DOHH2 (cell line): Measurements from ENCODE around the gene FHL3.
"Not testable (repeated sequence)": the region's sequence is repeated elsewhere in the genome, so short reads cannot be mapped to it uniquely, and the experiment has no call there.

Source experiments
- H3F3A ChIP-seq: fragments of 200-600 bp; sonication (generic), shearing (Covaris generic); 2 replicates; pipeline ENCODE4 v1.6.0; 2016; ENCODE audit warnings: antibody characterized with exemption, mild to moderate bottlenecking; ENCODE audit not compliant: control insufficient read depth, insufficient read depth
- H3K27ac ChIP-seq: fragments of 200-600 bp; sonication (generic); 2 replicates; pipeline ENCODE4 v1.5.1; 2014; ENCODE audit warnings: low read depth, mild to moderate bottlenecking, low read length, moderate library complexity
- H3K27me3 ChIP-seq: fragments of 200-600 bp; sonication (generic); 2 replicates; pipeline ENCODE4 v1.6.1; 2014; ENCODE audit warnings: mild to moderate bottlenecking, low read length, mixed read lengths; ENCODE audit not compliant: control insufficient read depth
- H3K36me3 ChIP-seq: fragments of 200-600 bp; sonication (generic); 2 replicates; pipeline ENCODE4 v1.6.1; 2014; ENCODE audit warnings: mild to moderate bottlenecking, low read length, moderate library complexity, mixed read lengths; ENCODE audit not compliant: control insufficient read depth
- H3K4me1 ChIP-seq: fragments of 200-600 bp; sonication (generic); 2 replicates; pipeline ENCODE4 v1.6.1; 2014; ENCODE audit warnings: mild to moderate bottlenecking, low read length, mixed read lengths; ENCODE audit not compliant: control insufficient read depth
- H3K4me2 ChIP-seq: fragments of 200-600 bp; sonication (generic); 2 replicates; pipeline ENCODE4 v1.6.0; 2014; ENCODE audit warnings: mild to moderate bottlenecking, low read length, moderate library complexity
- H3K4me3 ChIP-seq: fragments of 200-600 bp; sonication (generic); 2 replicates; pipeline ENCODE4 v1.5.1; 2014; ENCODE audit warnings: mild to moderate bottlenecking, low read length, mixed read lengths
- H3K79me2 ChIP-seq: fragments of 200-600 bp; sonication (generic); 2 replicates; pipeline ENCODE4 v1.6.1; 2014; ENCODE audit warnings: mild to moderate bottlenecking, low read length, mixed read lengths; ENCODE audit not compliant: control insufficient read depth
- H3K9me2 ChIP-seq: fragments of 200-600 bp; sonication (generic); replicated peaks from 2 replicates; pipeline ENCODE4 v1.6.1; 2014; ENCODE audit warnings: mild to moderate bottlenecking, low read length, mixed read lengths; ENCODE audit not compliant: control insufficient read depth
- H3K9me3 ChIP-seq: fragments of 200-600 bp; sonication (generic); 2 replicates; pipeline ENCODE4 v1.6.1; 2014; ENCODE audit warnings: antibody characterized with exemption, low read length, mixed read lengths; ENCODE audit not compliant: control insufficient read depth, insufficient read depth
- H4K20me1 ChIP-seq: fragments of 200-600 bp; sonication (generic); 2 replicates; pipeline ENCODE4 v1.6.0; 2014; ENCODE audit warnings: low read depth, mild to moderate bottlenecking, antibody characterized with exemption, low read length, moderate library complexity; ENCODE audit not compliant: control insufficient read depth, insufficient read depth
- CTCF ChIP-seq: fragments of 200-600 bp; sonication (generic); IDR thresholded peaks from one replicate; pipeline ENCODE4 v1.5.1; 2014; ENCODE audit warnings: antibody characterized with exemption, mild to moderate bottlenecking, low read depth, low read length; ENCODE audit not compliant: poor library complexity, severe bottlenecking
- EZH2phosphoT487 ChIP-seq: fragments of 200-600 bp; sonication (generic); IDR thresholded peaks from 2 replicates; pipeline ENCODE4 v1.6.1; 2017; ENCODE audit warnings: borderline replicate concordance, mild to moderate bottlenecking, antibody characterized with exemption, low read length, moderate library complexity, mixed read lengths

FHL3 gene

GRCh38 chr1:37965301-37965700 lies 40.0 kb downstream of the FHL3 start:
- TF ChIP-seq CTCF (no peak), EZH2phosphoT487 (no peak)
- no peaks in the 10 kb centered on the region for H3K9me2 ChIP-seq
- H3K4me2 ChIP-seq, result no peak overlapping the region
- no peaks in the 10 kb centered on the region for H3K27me3 ChIP-seq
- peaks cover 60% of the 10 kb centered on the region for H3K36me3 ChIP-seq
- no peaks in the 10 kb centered on the region for H4K20me1 ChIP-seq
- no peaks in the 10 kb centered on the region for H3K79me2 ChIP-seq
- H3K9me3 ChIP-seq, result no peaks in the 10 kb centered on the region
- H3K27ac ChIP-seq, result no peak overlapping the region
- no peaks in the 10 kb centered on the region for H3K4me1 ChIP-seq
- H3F3A ChIP-seq, result no peaks in the 10 kb centered on the region
- no peak overlapping the region for H3K4me3 ChIP-seq

- H3K9me3 ChIP-seq, H3F3A ChIP-seq, H3K4me3 ChIP-seq, H3K27me3 ChIP-seq, H3K4me2 ChIP-seq, H3K27ac ChIP-seq, H3K79me2 ChIP-seq, H3K4me1 ChIP-seq, H3K9me2 ChIP-seq, H4K20me1 ChIP-seq: not testable (repeated sequence)
- peaks cover 63% of the 10 kb centered on the region for H3K36me3 ChIP-seq
These were observed 41.2 kb downstream of the FHL3 start for GRCh38 chr1:37964106-37964505.

GRCh38 chr1:37958690-37959089 lies 46.6 kb downstream of the FHL3 start:
- H3K79me2 ChIP-seq, result no peaks in the 10 kb centered on the region
- no peaks in the 10 kb centered on the region for H3K9me2 ChIP-seq
- H3F3A ChIP-seq, result no peaks in the 10 kb centered on the region
- no peak overlapping the region for H3K4me3 ChIP-seq
- H3K36me3 ChIP-seq, result peaks cover 53% of the 10 kb centered on the region
- no peak overlapping the region for H3K27ac ChIP-seq
- H3K4me2 ChIP-seq, result no peak overlapping the region
- TF ChIP-seq EZH2phosphoT487, result no peak
- no peak for TF ChIP-seq CTCF
- no peaks in the 10 kb centered on the region for H3K4me1 ChIP-seq
- no peaks in the 10 kb centered on the region for H3K9me3 ChIP-seq
- no peaks in the 10 kb centered on the region for H3K27me3 ChIP-seq
- H4K20me1 ChIP-seq, result no peaks in the 10 kb centered on the region

GRCh38 chr1:37955685-37956084 lies 49.6 kb downstream of the FHL3 start:
- no peaks in the 10 kb centered on the region; the same call in 1 of the 2 replicates for H3K4me1 ChIP-seq
- no peaks in the 10 kb centered on the region for H3F3A ChIP-seq
- TF ChIP-seq CTCF (no peak), EZH2phosphoT487 (no peak)
- H3K9me3 ChIP-seq, result no peaks in the 10 kb centered on the region
- H4K20me1 ChIP-seq, result no peaks in the 10 kb centered on the region
- H3K4me3 ChIP-seq, result no peak overlapping the region
- peaks cover 35% of the 10 kb centered on the region for H3K36me3 ChIP-seq
- no peaks in the 10 kb centered on the region for H3K9me2 ChIP-seq
- H3K79me2 ChIP-seq, result no peaks in the 10 kb centered on the region
- H3K27ac ChIP-seq, result no peak overlapping the region
- no peak overlapping the region for H3K4me2 ChIP-seq
- H3K27me3 ChIP-seq, result no peaks in the 10 kb centered on the region
